NOMO-1 (cell line): ENCODE measurements around the gene IRF2BP2.
A peak's percentile ranks its signal among the peaks of the same experiment; 100 is the strongest.

ENCODE experiments used
- DNase-seq, 2 experiments: peaks; one replicate each; lab custom pipeline; 2025; ENCODE audit not compliant: unreplicated experiment in 2 of 2; lab: John Stamatoyannopoulos, UW

Gene IRF2BP2

GRCh38 chr1:234610061-234610665 is at the start of gene IRF2BP2:
TSS of gene IRF2BP2 (minus strand) at chr1:234610178. CDS start at chr1:234609494, 684 bp downstream.
- DNase-seq: peak; percentile 76 to 77

- DNase-seq: no peak
Observed at GRCh38 chr1:234659538-234659937, 49.6 kb upstream of the IRF2BP2 start.

GRCh38 chr1:234658138-234658537 is 48.2 kb upstream of the IRF2BP2 start:
- DNase-seq: no peak

- peak; percentile 84 to 98 for DNase-seq
Observed at GRCh38 chr1:234656944-234657654, 47.1 kb upstream of the IRF2BP2 start.

GRCh38 chr1:234656070-234656895 is 46.3 kb upstream of the IRF2BP2 start:
- DNase-seq: no peak

GRCh38 chr1:234655328-234656069 is 45.5 kb upstream of the IRF2BP2 start:
- no peak for DNase-seq

- no peak for DNase-seq
Observed at GRCh38 chr1:234654002-234654733, 44.2 kb upstream of the IRF2BP2 start.

DNA sequence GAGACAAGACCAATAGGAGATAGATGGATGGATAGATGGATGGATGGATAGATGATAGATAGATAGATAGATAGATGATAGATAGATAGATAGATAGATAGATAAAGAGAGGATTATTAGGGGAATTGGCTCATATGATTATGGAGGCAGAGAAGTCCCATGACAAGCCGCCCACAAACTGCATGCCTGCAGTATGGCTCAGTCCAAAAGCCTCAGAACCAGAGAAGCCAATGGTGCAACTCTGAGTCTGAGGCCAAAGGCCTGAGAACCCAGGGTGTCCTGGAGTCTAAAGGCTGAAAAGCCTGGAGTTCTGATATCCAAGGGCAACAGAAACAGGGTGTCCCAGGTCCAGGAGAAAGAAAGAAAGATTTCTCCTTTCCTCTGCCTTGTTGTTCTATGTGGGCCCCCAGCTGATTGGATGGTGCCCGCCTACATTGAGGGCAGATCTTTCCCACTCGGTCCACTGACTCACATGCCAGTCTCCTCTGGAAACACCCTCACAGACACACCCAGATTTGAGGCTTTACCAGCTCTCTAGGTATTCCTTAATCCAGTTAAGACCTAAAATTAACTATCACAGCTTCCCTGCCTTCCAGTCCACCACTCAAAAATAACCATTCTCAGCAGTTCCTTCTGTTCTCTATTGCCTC is 39.6 kb upstream of the IRF2BP2 start:
- no peak for DNase-seq

GRCh38 chr1:234647758-234648157 is 37.8 kb upstream of the IRF2BP2 start:
- no peak for DNase-seq

GRCh38 chr1:234647245-234647644 is 37.3 kb upstream of the IRF2BP2 start:
- DNase-seq: no peak

- DNase-seq: no peak
Observed at GRCh38 chr1:234645964-234646363, 36.0 kb upstream of the IRF2BP2 start.

GRCh38 chr1:234645474-234645953 is 35.5 kb upstream of the IRF2BP2 start:
- peak; percentile 50 to 77 for DNase-seq

- no peak for DNase-seq
Observed at GRCh38 chr1:234644928-234645327, 35.0 kb upstream of the IRF2BP2 start.

GRCh38 chr1:234643850-234644134 is 33.8 kb upstream of the IRF2BP2 start:
- DNase-seq: no peak

DNA sequence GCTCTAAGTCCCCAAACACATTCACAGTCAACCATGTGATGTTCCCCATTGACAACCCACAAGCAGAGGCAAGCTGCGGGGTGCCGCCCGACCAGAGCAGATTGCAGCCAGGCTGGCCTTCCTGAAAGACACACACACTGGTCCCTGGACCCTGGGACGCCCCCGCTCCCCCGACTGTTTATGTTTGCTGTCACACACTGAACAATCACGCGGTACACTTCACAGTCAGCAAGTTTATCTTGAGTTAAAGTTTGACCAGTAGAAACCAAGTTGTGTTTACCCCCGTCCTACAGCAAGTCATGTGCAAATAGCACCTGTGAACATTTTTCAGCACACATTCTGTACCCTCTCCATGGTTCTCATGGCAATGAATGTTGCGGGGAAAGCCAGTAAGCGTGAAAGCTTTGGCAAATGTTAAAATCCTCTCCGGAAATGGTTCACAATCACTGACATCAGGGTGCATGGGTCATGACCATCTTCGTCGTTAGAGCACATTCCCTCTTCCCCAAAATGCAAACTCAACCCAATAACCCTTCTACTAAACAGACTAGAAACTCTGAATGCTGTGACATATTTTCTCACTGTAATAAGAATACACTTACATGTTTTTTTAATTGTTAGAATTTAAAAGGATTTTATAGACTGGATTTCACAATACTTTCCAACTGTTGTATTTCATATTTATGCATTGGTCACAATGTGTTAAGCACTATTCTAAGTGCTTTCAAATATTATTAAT is 33.3 kb upstream of the IRF2BP2 start:
- no peak for DNase-seq

GRCh38 chr1:234642428-234642827 is 32.5 kb upstream of the IRF2BP2 start:
- DNase-seq: no peak

GRCh38 chr1:234639961-234640360 is 30.0 kb upstream of the IRF2BP2 start:
- DNase-seq: no peak

DNA sequence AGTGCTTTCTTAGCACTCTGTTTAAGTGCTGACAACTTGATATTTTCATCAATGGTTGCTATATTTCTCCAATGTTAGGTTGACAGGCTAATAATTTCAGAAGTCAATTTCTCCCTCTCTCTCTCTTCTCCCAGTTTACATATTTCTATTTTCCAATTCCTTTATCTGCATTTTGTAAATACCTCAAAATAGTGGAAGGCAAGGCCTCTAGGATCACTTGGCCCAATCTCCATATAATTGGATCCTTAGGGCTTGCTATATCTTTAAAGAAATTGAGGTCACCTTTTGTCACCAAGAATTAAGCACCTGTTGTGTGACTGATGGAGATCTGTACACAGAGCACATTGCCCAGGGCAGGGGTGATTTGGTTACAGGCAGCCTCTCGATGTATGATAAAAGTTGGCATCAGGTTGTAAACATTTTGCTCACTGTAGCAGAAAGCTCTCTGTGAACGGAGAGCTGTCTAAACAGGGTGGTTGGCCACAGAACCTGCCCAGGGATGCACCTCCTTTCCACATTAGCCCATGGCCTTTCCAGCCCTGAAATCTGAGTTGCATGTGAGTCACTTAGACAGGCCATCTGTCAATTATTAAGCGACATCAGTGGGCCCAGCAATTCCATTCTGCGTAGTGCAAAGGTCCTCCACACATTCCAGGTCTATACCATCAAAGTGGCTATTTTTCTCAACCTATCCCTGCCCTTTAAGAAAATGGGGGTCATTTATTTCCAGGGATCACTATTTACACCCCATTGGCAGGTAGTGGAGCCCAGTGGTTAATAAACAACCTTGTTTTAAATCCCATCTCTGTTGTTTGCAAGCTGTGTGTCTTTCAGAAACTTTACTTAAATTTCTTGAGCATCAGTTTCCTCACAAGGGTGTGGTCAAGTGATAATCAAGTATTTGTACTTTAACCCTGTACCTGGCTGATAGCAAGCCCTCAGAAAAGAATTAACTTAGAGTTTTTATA is 29.1 kb upstream of the IRF2BP2 start:
- DNase-seq: no peak
